DMS 273 (cell line): Measurements from ENCODE around the gene PSMG3.
A peak's percentile ranks its signal among the peaks of the same experiment; 100 is the strongest.
"Not testable (repeated sequence)": the region's sequence is repeated elsewhere in the genome, so short reads cannot be mapped to it uniquely, and the experiment has no call there.

Experiments used
- DNase-seq: peaks from one replicate; lab custom pipeline; 2025; ENCODE audit not compliant: unreplicated experiment; lab: John Stamatoyannopoulos, UW

Gene PSMG3

GRCh38 chr7:1597066-1597760, 27.4 kb upstream of the PSMG3 start:
- no peak for DNase-seq

- DNase-seq, result no peak
Measured at GRCh38 chr7:1596181-1597043, 26.6 kb upstream of the PSMG3 start.

- DNase-seq, result no peak
Measured at GRCh38 chr7:1595636-1596035, 25.8 kb upstream of the PSMG3 start.

- DNase-seq, result no peak
Measured at GRCh38 chr7:1595027-1595426, 25.2 kb upstream of the PSMG3 start.

GRCh38 chr7:1593904-1594421, 24.1 kb upstream of the PSMG3 start:
- no peak for DNase-seq

- DNase-seq, result peak; percentile 71
Measured at GRCh38 chr7:1593091-1593866, 23.4 kb upstream of the PSMG3 start.

GRCh38 chr7:1592299-1592871, 22.6 kb upstream of the PSMG3 start:
- DNase-seq, result no peak

GRCh38 chr7:1591876-1592275, 22.0 kb upstream of the PSMG3 start:
- DNase-seq, result peak; percentile 59

GRCh38 chr7:1591396-1591795, 21.6 kb upstream of the PSMG3 start:
- peak; percentile 75 for DNase-seq

GRCh38 chr7:1590887-1591286, 21.1 kb upstream of the PSMG3 start:
- DNase-seq, result no peak

- DNase-seq, result no peak
Measured at GRCh38 chr7:1590476-1590875, 20.6 kb upstream of the PSMG3 start.

GRCh38 chr7:1588978-1589377, 19.1 kb upstream of the PSMG3 start:
- DNase-seq, result no peak

- no peak for DNase-seq
Measured at GRCh38 chr7:1587738-1588137, 17.9 kb upstream of the PSMG3 start.

- peak; percentile 78 for DNase-seq
Measured at GRCh38 chr7:1586827-1587705, 17.2 kb upstream of the PSMG3 start.

- DNase-seq, result no peak
Measured at GRCh38 chr7:1586126-1586826, 16.4 kb upstream of the PSMG3 start.

GRCh38 chr7:1585142-1585981, 15.5 kb upstream of the PSMG3 start:
- no peak for DNase-seq

- DNase-seq, result no peak
Measured at GRCh38 chr7:1584700-1585099, 14.9 kb upstream of the PSMG3 start.

GRCh38 chr7:1583241-1583930, 13.6 kb upstream of the PSMG3 start:
- not testable (repeated sequence) for DNase-seq
